Body of pancreas (tissue), 4 donors: Measurements from ENCODE around the gene PPM1H. TPM values are rescaled to one million over a fixed set of nuclear protein-coding genes. Genes with fewer than 3 reads are reported as not detected.

ENCODE experiments used
- ATAC-seq: fragments of 150-250 bp; one replicate; pipeline ENCODE4 v1.9.1; 2016
- DNase-seq, 4 donors: peaks; one replicate each; pipeline ENCODE4 v3.0.0-alpha.2; 2019
- H3K27ac ChIP-seq, 4 donors: fragments of 200-600 bp; sonication (generic); 1 replicate in 3 of 4; 2 replicates in 1 of 4; pipeline versions ENCODE4 v1.5.1 to v1.6.1; 2016 to 2019; ENCODE audit warnings: mild to moderate bottlenecking in 1 of 4, mixed read lengths in 1 of 4, moderate library complexity in 1 of 4
- H3K27me3 ChIP-seq, 2 donors: fragments of 200-600 bp; sonication (generic); one replicate each; pipeline ENCODE4 v1.6.0; 2016; ENCODE audit warnings: mild to moderate bottlenecking in 1 of 2
- H3K36me3 ChIP-seq, 2 donors: fragments of 200-600 bp; sonication (generic); replicated peaks in 1 of 2; 2 replicates each; pipeline ENCODE4 v1.5.1; 2016; ENCODE audit warnings: low read depth in 2 of 2; ENCODE audit not compliant: insufficient read depth in 1 of 2
- H3K4me1 ChIP-seq: fragments of 200-600 bp; sonication (generic); one replicate; pipeline ENCODE4 v1.6.0; 2016
- H3K4me3 ChIP-seq, 2 donors: fragments of 200-600 bp; sonication (generic); 1 replicate in 1 of 2; 2 replicates in 1 of 2; pipeline ENCODE4 v1.5.1; 2016 to 2019
- H3K9me3 ChIP-seq, 3 donors: fragments of 200-600 bp; sonication (generic); 1 replicate in 2 of 3; 2 replicates in 1 of 3; pipeline ENCODE4 v1.5.1; 2016
- CTCF ChIP-seq, 7 experiments: fragments of 450-650 bp in 4 of 7; fragments of 200-600 bp in 3 of 7; sonication (generic) in 3 of 7; IDR thresholded peaks; one replicate each; pipeline ENCODE4 v1.5.1; 2016 to 2019; ENCODE audit warnings: antibody characterized with exemption in 7 of 7
- POLR2A ChIP-seq, 3 donors: fragments of 450-650 bp; IDR thresholded peaks; one replicate each; pipeline ENCODE4 v1.6.1; 2016; ENCODE audit warnings: antibody characterized with exemption in 3 of 3, mild to moderate bottlenecking in 2 of 3
- WGBS, 2 donors: methylation state at CpG; one replicate each; pipeline ENCODE4 v1.1.5; 2017; 5-methylcytosine and 5-hydroxymethylcytosine counted together
- intact Hi-C: fragments of 100-400 bp; cut with DNase I; formaldehyde crosslinking; loops from one replicate; pipeline ENCODE4 v1.15.1; 2023
- total RNA-seq, 2 donors: library from RNA; depleted of rRNA; stranded (reverse); fragments of >200 nt; gene quantifications; one replicate each; pipeline ENCODE4 v1.1.0, GENCODE V29; 2016

Gene PPM1H
- total RNA-seq, 2 donors from 2014 or later: 4.9 to 6.3 TPM

GRCh38 chr12:62933220-62933601 lies 1.7 kb downstream of the PPM1H start:
- ATAC-seq: peak; percentile 33
- no peaks in the 10 kb centered on the region for H3K9me3 ChIP-seq
- DNase-seq: peak; percentile 26 to 56 (median 40)
- intact Hi-C loops: no loop called here
- no peaks in the 10 kb centered on the region for H3K36me3 ChIP-seq
- no peak for TF ChIP-seq CTCF (IDR thresholded peaks at IDR 0.05)
- peak in 1 of 3 donors; percentile 9 for TF ChIP-seq POLR2A (IDR thresholded peaks at IDR 0.05)
- peak overlapping the region in 1 of 4 donors; percentile 70 for H3K27ac ChIP-seq
- 0 to 1% methylated on average over 15 of the region's 15 CpGs for WGBS, 2 donors
- H3K4me3 ChIP-seq: peak overlapping the region; percentile 43 to 89
- H3K27me3 ChIP-seq: no peaks in the 10 kb centered on the region
- peaks cover 19% of the 10 kb centered on the region for H3K4me1 ChIP-seq

- no peaks in the 10 kb centered on the region for H3K9me3 ChIP-seq
- H3K4me3 ChIP-seq: no peak overlapping the region
- H3K36me3 ChIP-seq: no peaks in the 10 kb centered on the region
- H3K4me1 ChIP-seq: peaks cover 19% of the 10 kb centered on the region
- intact Hi-C loops: no loop called here
- ATAC-seq: no peak
- TF ChIP-seq CTCF (IDR thresholded peaks at IDR 0.05) (no peak), POLR2A (IDR thresholded peaks at IDR 0.05) (no peak)
- no peak for DNase-seq
- WGBS, 2 donors: 60 to 76% methylated on average over 3 of the region's 3 CpGs
- no peaks in the 10 kb centered on the region for H3K27me3 ChIP-seq
- no peak overlapping the region for H3K27ac ChIP-seq
Observed at GRCh38 chr12:62931477-62931876, 3.5 kb downstream of the PPM1H start.

- Histone ChIP-seq H3K4me1 (peaks cover 19% of the 10 kb centered on the region), H3K36me3 (no peaks in the 10 kb centered on the region), H3K27ac (no peak overlapping the region), H3K9me3 (no peaks in the 10 kb centered on the region), H3K27me3 (no peaks in the 10 kb centered on the region), H3K4me3 (no peak overlapping the region)
- WGBS, 2 donors: 48 to 52% methylated on average over 5 of the region's 5 CpGs
- intact Hi-C loops: no loop called here
- DNase-seq: no peak
- no peak for TF ChIP-seq CTCF (IDR thresholded peaks at IDR 0.05)
- no peak for TF ChIP-seq POLR2A (IDR thresholded peaks at IDR 0.05)
- ATAC-seq: no peak
Observed at GRCh38 chr12:62930546-62931425, 4.2 kb downstream of the PPM1H start.

GRCh38 chr12:62928632-62929031 lies 6.3 kb downstream of the PPM1H start:
- ATAC-seq (no peak), DNase-seq (no peak)
- TF ChIP-seq POLR2A (IDR thresholded peaks at IDR 0.05) (no peak), CTCF (IDR thresholded peaks at IDR 0.05) (no peak)
- intact Hi-C loops: no loop called here
- 61 to 70% methylated on average over 2 of the region's 2 CpGs for WGBS, 2 donors
- Histone ChIP-seq H3K9me3 (no peaks in the 10 kb centered on the region), H3K36me3 (no peaks in the 10 kb centered on the region), H3K27me3 (no peaks in the 10 kb centered on the region), H3K27ac (no peak overlapping the region), H3K4me1 (peaks cover 8% of the 10 kb centered on the region), H3K4me3 (no peak overlapping the region)

- Histone ChIP-seq H3K36me3 (no peaks in the 10 kb centered on the region), H3K27ac (no peak overlapping the region), H3K4me1 (no peaks in the 10 kb centered on the region), H3K27me3 (no peaks in the 10 kb centered on the region), H3K4me3 (no peak overlapping the region), H3K9me3 (no peaks in the 10 kb centered on the region)
- DNase-seq (no peak), ATAC-seq (no peak)
- intact Hi-C loops: no loop called here
- 45 to 54% methylated on average over 1 of the region's 1 CpG for WGBS, 2 donors
- TF ChIP-seq POLR2A (IDR thresholded peaks at IDR 0.05): no peak
- no peak for TF ChIP-seq CTCF (IDR thresholded peaks at IDR 0.05)
Observed at GRCh38 chr12:62925680-62926079, 9.3 kb downstream of the PPM1H start.
